HG02852 (cell line): ENCODE results near the gene ABL1.
"Not testable (repeated sequence)": the region's sequence is repeated elsewhere in the genome, so short reads cannot be mapped to it uniquely, and the experiment has no call there.

Source experiments
- ATAC-seq: cut with Tn5 transposase; IDR thresholded peaks from one replicate; pipeline ENCODE4 v1.9.1; 2021; ENCODE audit warnings: mild to moderate bottlenecking, moderate library complexity; ENCODE audit not compliant: unreplicated experiment

ABL1 gene

DNA sequence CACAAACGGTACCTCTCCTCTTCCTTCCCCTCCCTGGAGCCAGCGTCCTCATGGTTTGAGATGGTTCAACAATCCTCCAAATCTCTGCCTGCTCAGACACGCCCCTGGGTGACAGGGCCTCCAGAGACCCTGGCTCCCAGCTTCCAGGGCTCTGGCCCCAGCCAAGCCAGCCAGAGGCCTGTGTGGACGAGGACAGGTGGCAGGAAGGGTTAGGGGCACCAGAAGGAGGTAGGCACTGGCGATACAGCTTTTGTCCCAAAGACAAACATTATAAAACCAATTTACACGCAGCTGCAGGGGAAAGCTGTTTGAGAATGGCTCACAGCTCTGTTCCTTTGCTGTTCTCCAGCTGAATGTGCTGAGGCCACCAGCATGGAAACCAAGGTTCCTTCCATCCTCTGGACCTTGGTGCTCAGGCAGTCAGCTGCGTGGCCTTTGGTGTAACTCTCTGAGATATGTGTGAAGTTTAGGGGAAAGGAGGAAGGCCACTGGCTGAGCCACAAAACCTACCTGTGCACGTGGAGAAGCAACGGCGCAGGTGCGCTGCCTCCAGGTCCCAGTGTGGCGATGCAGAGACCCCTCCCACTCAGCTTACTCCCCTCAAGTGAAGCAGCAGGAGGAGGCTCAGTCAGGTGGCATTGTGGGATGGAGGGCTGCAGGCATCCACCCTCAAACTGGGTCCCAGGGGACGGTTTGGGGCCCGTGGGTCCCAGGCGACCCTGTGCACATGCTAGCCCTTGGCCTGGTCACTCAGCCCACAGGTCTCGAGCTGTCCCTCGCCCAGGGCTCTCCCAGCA, 65.8 kb downstream of the ABL1 start:
- ATAC-seq: no peak

DNA sequence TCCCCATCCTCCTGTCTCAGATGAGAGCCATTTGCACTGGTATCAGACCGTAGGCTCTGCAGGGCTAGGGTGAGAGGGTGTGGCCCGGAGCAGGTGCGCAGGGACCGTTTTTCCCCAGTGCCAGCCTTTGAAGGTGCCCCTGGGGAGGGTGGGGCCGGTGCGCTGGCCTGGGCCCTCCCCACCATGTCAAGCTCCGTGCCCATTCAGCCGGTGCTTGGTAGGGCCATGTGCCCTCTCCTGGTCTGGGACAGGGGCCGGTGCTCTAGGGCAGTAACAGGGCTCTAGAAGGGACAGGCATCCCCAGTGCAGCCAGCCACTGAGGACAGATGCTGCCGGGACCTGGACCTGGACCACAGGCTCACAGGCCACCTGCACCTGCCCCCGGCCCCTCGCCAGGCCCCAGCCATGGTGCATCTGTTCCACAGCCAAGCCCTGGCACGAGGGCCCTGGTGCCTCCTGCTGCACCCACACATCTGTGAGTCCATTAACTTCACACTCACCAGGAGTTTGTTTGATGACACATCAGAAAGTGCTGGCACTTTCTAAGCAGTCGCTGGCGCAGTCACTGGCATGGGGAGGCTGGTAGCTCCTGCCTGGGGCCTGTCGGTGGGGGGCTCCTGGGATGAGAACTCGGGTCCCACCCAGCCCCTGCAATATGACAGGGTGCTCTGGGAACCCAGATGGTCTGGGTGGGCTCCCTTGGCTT, 66.6 kb downstream of the ABL1 start:
- ATAC-seq: no peak

DNA sequence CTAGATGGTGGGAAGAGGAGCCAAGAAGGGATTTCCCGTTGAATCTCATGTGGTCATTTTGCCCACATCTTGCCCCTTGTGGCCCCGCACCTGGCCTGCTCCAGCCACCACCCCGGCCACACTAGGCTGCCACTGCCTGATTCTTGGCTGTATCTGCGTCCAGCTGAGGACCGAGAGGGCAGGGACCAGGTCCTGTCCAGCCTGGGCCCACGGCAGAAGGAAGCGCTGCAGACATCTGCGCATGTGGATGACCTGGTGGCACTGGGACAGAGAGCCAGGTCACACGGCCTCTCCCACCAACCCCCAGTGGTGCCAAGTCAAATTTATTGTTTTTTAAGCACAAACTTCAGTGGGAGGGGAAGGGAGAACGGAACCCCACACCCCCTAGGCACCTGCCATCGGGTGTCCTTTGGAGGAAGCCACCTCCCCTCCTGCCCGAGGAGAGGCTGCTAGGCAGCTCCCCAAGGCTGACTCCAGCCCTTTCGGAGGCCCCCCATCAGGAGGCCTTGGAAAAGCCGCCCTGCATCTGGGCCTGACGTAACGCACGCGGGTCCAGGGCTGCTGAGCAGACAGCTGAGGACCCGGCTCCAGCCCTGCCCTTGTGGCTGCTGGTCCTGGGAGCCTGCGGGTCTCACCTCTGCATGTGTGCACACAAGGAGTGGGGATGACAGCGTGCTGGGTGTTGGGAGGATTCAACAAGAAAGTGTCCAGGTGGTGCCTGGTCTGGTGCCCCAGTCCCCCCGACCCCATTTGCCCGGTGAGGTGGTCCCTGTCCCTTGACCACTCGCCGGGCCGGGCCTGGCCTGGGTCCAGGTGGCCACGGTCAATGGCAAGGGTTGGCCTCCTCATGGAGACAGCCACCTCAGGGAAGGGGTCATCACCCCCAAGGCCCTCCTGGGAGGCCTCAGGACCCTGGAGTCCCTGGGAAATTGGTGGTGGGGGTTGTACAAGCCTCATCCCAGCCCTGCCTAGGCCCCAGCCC, 67.4 kb downstream of the ABL1 start:
- ATAC-seq: no peak

DNA sequence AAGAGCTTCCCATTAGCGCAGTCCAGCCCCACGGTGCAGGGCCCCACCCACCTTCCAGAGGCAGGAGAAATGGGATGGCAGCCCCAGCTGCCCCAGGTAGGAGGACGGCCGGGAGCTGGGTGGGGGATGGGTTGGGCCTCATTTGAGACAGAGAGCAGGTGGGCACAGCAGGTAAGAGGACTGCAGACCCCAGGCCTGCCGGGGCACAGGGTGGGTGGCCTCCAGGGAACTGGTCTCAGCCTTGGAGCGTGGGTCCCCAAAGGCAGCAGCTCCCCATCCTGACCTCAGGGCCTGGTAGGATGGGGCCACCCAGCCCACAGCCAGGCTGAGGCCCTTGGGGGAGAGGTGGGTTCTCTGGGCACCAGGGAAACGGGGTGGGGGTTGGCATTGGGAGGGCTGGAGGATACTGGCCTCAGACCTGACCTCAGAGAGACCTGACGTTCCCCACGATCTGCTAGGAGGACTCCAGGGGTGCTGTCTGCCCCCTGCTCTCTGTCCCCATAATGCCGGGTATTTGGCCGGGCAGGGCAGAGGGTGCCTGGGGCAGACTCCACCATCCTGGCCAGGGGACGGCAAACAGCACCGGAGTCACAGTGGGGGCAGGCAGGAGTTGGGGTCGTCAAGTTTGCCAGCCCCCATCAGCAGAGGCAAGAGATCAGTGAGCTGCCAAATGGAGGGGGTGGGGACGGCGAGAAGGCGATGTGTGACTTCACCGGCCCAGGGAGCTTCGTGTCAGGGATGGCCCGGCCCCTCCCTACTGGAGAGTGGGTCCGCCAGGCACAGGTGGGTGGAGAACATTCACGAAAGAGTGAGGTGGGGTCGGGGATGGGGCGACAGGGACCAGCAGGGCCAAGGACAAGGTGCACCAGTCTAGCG, 68.4 kb downstream of the ABL1 start:
- no peak for ATAC-seq

GRCh38 chr9:130904070-130905044, 69.3 kb downstream of the ABL1 start:
- no peak for ATAC-seq

GRCh38 chr9:130905125-130905901, 70.3 kb downstream of the ABL1 start:
- ATAC-seq: no peak

DNA sequence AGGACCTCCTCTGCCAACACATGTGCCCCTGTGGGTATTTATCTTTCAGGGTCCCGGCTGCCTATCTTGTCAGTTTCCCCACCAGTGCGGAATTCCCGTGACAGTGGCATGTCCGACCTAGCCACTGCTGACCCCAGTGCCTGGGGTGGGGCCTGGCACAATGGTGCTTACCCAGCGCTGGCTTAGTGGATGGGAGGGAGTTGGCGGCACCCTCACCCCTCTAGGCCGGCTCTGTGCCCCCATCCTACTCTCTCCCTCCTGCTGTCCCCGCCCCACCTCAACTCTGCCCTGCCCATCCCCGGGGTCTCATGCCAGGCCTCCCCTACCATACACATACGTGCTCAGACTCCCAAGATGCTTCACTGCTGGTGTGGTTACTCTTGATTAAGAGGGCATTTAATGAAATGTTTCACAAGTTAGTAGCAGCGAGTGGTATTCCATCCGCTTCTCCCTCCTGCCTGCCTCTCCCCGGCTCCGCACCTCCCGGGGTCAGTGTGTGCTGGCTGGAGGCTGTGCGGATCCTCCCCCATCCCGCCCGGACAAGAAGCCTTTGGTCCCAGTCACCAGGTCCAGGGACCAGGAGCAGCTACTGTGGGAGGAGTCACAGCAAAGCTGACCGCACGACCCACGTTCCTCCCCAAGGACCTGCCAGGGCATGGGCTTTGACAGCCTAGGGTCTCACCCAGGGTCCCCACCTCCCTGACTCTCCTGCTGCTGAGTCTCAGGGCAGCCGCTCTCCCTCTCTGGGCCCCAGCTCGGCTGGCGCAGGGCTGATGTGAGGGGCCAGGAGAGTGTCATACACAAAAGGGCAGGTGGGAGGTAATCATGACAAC, 71.1 kb downstream of the ABL1 start:
- ATAC-seq: no peak

DNA sequence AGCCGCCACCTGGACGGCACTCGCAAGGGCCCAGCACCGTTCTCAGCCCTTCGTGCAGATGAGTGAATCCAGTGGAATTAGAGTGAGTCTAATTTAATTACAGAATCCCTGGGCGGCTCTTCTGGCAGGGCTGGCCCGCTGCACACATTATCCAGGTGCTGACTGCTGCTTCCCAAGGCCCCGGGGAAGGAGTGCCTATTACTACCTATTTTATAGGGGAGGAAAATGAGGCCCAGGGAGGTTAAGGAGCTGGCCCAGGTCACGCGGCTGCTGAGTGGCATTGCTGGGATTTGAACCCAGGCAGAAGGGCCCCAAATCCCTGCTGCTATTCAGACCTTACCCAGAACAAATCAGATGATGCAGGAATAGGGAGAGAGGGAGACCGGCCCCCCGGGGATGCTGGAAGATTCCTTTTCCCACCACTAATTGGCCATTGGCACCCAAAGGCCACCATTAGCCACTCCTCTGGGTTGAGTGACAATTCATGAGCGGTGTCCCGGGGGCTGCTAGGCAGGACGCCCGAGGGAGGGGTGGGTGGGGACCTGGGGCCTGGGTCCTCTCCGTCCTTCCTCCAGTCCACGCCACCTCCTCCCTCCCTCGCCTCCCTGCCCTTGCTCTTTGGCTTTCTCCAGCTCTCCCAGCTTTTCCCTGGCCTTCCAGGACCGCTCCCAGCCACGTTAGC, 71.8 kb downstream of the ABL1 start:
- no peak for ATAC-seq

DNA sequence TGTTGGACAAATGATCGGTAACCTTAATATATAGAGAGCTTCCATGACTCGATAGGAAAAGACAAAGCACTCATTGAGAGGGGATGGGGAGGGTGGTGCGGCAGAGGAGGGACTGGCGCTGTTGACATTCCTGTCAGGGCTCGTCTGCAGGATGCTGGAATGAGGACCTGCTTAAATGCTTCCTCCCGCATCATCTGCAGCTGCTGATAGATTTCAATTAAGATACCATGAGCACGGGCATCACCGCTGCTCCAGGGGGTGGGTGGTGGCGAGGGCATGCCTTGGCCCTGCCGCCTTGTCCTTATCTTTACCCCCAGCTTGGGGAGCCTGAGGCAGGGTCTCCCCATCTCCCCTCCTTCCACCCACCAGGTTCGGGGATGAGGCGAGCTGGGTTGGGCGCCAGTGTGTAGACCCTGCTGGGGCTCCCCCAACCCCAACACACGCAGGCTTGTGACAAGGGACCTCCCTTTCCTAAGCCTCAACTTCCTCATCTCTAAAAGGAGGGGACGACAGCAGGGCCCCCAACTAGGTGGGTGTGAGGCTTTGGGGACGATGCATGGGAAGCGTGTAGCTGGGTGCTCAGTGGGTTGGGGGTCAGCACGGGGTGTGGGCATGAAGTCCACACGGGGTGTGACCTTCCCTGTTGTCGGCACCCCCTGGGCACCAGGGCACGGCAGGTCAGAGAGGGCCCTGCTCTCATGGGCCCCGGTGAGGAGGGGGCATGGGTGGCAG, 73.3 kb downstream of the ABL1 start:
- no peak for ATAC-seq

DNA sequence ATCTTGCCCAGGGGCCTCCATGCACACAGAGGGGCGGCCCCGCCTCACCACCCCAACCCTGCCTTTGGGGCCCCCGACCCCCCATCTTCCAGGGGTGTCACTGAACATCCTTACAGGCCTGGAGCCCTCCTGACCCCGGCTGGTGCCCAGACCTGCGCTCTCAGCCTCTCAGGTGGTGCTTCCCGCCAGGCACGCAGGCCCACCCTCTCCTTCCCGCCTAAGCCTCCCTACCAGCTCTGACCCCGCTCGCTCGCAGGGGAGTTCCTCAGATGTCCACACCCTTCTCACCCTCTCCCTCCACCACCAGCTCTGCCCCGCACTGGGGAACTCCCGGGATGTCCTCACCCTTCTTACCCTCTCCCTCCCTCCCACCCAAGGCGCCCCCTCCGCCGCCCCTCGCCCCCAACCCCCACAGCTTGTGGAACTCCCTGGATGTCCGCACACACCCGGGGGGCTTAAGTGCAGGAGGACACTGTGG, 73.9 kb downstream of the ABL1 start:
- ATAC-seq: no peak

DNA sequence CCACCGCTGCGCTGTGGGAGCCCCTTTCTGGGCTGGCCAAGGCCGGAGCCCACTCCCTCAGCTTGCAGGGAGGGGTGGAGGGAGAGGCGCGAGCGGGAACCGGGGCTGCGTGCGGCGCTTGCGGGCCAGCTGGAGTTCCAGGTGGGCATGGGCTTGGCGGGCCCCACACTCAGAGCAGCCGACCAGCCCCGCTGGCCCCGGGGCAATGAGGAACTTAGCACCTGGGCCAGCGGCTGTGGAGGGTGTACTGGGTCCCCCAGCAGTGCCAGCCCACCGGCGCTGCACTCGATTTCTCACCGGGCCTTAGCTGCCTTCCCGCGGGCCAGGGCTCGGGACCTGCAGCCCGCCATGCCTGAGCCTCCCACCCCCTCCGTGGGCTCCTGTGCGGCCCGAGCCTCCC, 75.0 kb downstream of the ABL1 start:
- not testable (repeated sequence) for ATAC-seq

DNA sequence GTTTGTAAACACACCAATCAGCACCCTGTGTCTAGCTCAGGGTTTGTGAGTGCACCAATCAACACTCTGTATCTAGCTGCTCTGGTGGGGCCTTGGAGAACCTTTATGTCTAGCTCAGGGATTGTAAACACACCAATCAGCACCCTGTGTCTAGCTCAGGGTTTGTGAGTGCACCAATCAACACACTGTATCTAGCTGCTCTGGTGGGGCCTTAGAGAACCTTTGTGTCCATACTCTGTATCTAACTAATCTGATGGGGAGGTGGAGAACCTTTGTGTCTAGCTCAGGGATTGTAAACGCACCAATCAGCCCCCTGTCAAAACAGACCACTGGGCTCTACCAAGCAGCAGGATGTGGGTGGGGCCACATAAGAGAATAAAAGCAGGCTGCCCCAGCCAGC, 75.6 kb downstream of the ABL1 start:
- ATAC-seq: not testable (repeated sequence)

- ATAC-seq: no peak
Measured at GRCh38 chr9:130911254-130912049, 76.4 kb downstream of the ABL1 start.

DNA sequence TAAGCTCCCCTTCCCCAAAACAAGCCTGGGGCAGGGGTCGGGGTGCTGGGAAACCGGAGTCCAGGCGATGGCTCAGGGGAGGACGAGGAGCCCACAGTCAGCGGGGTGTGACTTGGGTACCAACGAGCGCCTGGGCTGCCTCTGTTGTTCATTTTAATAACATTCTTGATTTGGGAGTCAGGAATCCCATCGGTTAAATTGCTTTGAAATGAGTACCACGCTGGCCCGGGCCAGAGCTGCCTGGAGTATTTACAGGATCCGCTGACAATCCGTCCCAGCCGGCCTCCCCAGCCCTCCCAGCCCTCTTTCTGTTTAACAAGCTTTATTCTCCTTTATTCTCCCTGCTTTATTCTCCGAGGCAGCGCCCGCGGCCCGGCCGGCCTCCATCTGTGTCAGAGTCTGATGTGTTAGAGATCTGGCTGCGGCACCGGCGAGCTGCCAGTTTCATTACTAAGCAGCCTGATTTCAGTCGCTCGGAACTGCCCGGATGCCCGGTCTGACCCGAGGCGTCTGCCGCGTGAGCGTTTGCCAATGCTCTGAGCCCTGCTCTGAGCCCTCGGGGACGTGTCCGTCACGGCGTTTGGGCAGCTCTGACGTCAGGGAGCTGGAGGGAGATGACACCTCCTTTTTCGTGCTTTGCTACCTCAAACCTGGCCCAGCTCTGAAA, 78.0 kb downstream of the ABL1 start:
- ATAC-seq: no peak
